Panc1 (cell line): Measurements from ENCODE around the gene ENKD1.

ENCODE experiments used
- CTCF ChIP-seq: fragments of 450-650 bp; IDR thresholded peaks from 2 replicates; pipeline ENCODE4 v1.5.1; 2017; ENCODE audit warnings: mild to moderate bottlenecking
- POLR2AphosphoS5 ChIP-seq: IDR thresholded peaks from 2 replicates; pipeline ENCODE4 v1.6.1; 2012; ENCODE audit warnings: mild to moderate bottlenecking, low read depth, low read length, moderate library complexity
- TCF7L2 ChIP-seq: IDR thresholded peaks from 2 replicates; pipeline ENCODE4 v1.6.1; 2011; ENCODE audit warnings: mild to moderate bottlenecking, low read depth, low read length, inconsistent platforms

- TF ChIP-seq CTCF (no peak), POLR2AphosphoS5 (no peak), TCF7L2 (no peak)
Measured at GRCh38 chr16:67673712-67674580, 7.4 kb upstream of the ENKD1 start.
